ENCODE data around the gene ADGRF1.

Gene ADGRF1

GRCh38 chr6:47083586-47084047, 41.5 kb upstream of the ADGRF1 start:
- Histone ChIP-seq H3K9ac (no peak overlapping the region), H3K4me3 (ENCODE audit: low read depth, low read length) (no peak overlapping the region), H2AFZ (no peak overlapping the region), H3K27me3 (ENCODE audit: control insufficient read depth, insufficient read depth, low read length) (no peaks in the 10 kb centered on the region), H3K4me2 (ENCODE audit: low read length) (peak overlapping the region; percentile 13), H3K4me1 (no peaks in the 10 kb centered on the region), H3K27ac (no peak overlapping the region), H3K79me2 (no peaks in the 10 kb centered on the region), H3K9me3 (ENCODE audit: control insufficient read depth, low read length) (no peaks in the 10 kb centered on the region), H3K36me3 (ENCODE audit: control insufficient read depth, insufficient read depth, low read length) (no peaks in the 10 kb centered on the region)
- TF ChIP-seq CTCF (IDR thresholded peaks at IDR 0.05): no peak

- no peaks in the 10 kb centered on the region for H3K9me3 ChIP-seq (ENCODE audit: control insufficient read depth, low read length)
- H3K27me3 ChIP-seq (ENCODE audit: control insufficient read depth, insufficient read depth, low read length): no peaks in the 10 kb centered on the region
- H3K27ac ChIP-seq: no peak overlapping the region
- H3K4me1 ChIP-seq: no peaks in the 10 kb centered on the region
- H2AFZ ChIP-seq: no peak overlapping the region
- no peak for TF ChIP-seq CTCF (IDR thresholded peaks at IDR 0.05)
- no peaks in the 10 kb centered on the region for H3K79me2 ChIP-seq
- no peak overlapping the region for H3K4me3 ChIP-seq (ENCODE audit: low read depth, low read length)
- no peak overlapping the region for H3K9ac ChIP-seq
- no peak overlapping the region for H3K4me2 ChIP-seq (ENCODE audit: low read length)
- H3K36me3 ChIP-seq (ENCODE audit: control insufficient read depth, insufficient read depth, low read length): no peaks in the 10 kb centered on the region
Observed at GRCh38 chr6:47080083-47080596, 38.0 kb upstream of the ADGRF1 start.

- H3K4me1 ChIP-seq: no peaks in the 10 kb centered on the region
Observed at GRCh38 chr6:47079638-47080037, 37.5 kb upstream of the ADGRF1 start.

GRCh38 chr6:47078991-47079390, 36.9 kb upstream of the ADGRF1 start:
- Histone ChIP-seq H3K9me3 (ENCODE audit: control insufficient read depth, low read length) (no peaks in the 10 kb centered on the region), H2AFZ (no peak overlapping the region), H3K4me2 (ENCODE audit: low read length) (no peak overlapping the region), H3K36me3 (ENCODE audit: control insufficient read depth, insufficient read depth, low read length) (no peaks in the 10 kb centered on the region), H3K27me3 (ENCODE audit: control insufficient read depth, insufficient read depth, low read length) (no peaks in the 10 kb centered on the region), H3K4me1 (no peaks in the 10 kb centered on the region), H3K79me2 (no peaks in the 10 kb centered on the region), H3K9ac (no peak overlapping the region), H3K4me3 (ENCODE audit: low read depth, low read length) (no peak overlapping the region), H3K27ac (no peak overlapping the region)
- TF ChIP-seq CTCF (IDR thresholded peaks at IDR 0.05): no peak

More at GRCh38 chr6:47079638-47080037, 37.5 kb upstream of the ADGRF1 start:
- H3K36me3 ChIP-seq (ENCODE audit: control insufficient read depth, insufficient read depth, low read length): no peaks in the 10 kb centered on the region
- no peaks in the 10 kb centered on the region for H3K79me2 ChIP-seq
- H3K4me3 ChIP-seq (ENCODE audit: low read depth, low read length): no peak overlapping the region
- H3K4me2 ChIP-seq (ENCODE audit: low read length): no peak overlapping the region
- H3K9me3 ChIP-seq (ENCODE audit: control insufficient read depth, low read length): no peaks in the 10 kb centered on the region
- H3K27me3 ChIP-seq (ENCODE audit: control insufficient read depth, insufficient read depth, low read length): no peaks in the 10 kb centered on the region
- H3K9ac ChIP-seq: no peak overlapping the region
- TF ChIP-seq CTCF (IDR thresholded peaks at IDR 0.05): no peak
- H2AFZ ChIP-seq: no peak overlapping the region
- H3K27ac ChIP-seq: no peak overlapping the region

Data from parathyroid adenoma (tissue), 2 donors.